ENCODE measurements around the gene FN3KRP. TPM values are rescaled to one million over a fixed set of nuclear protein-coding genes. Genes with fewer than 3 reads are reported as not detected.

FN3KRP gene
- total and polyA plus RNA-seq, 4 donors: 10.1 to 15.5 (median 11.0) TPM

DNA sequence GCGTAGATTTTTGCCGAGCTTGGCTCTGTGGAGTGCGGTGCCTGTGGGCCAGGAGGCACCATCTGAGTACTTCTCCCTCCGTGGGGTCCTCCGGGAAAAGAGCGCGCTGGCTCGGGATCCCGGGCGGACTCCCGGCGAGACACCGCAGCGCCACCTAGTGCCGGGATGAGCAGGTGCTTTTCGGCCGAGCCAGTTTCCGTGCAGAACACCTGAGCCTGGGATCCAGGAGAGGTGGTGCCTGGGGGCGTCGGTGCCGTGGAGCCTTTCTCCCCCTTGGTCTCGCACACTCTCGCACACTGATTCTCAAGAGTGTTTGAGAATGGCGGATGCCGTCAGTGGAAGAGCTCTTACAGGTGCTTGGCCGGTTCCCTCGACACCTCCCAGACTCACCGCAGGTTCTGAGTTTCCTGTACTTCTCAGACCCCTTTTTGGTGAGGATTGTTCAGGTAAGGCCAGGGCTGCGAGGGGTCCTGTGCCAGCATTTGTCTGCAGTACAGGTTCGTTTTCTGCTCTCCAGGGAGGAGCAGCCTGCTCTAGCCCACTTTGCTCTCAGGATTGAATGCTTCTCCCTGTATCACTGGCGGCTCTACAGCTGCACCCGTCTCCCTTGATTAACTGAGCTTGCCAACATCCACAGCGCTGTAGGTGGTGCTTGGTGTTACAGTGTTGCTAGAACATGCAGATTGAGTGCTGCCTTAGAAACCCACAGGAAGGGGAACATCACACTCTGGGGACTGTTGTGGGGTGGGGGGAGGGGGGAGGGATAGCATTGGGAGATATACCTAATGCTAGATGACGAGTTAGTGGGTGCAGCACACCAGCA lies 58.7 kb downstream of the FN3KRP start:
- H3K27ac ChIP-seq (ENCODE audit: low read depth in 1 of 2, low read length in 2 of 2): no peak overlapping the region
- H3K4me3 ChIP-seq (ENCODE audit: low read depth in 1 of 3, low read length in 3 of 3): no peak overlapping the region
- peak; percentile 73 for DNase-seq (ENCODE audit: low spot score)
- H3K9me3 ChIP-seq (ENCODE audit: control insufficient read depth in 4 of 4, low read length in 3 of 4): no peaks in the 10 kb centered on the region
- WGBS: 36% methylated on average over 33 of the region's 34 CpGs
- H3K9ac ChIP-seq (ENCODE audit: low read depth in 1 of 2, low read length in 2 of 2): no peak overlapping the region
- peaks cover 10 to 18% (median 13%) of the 10 kb centered on the region in 4 donors for H3K4me1 ChIP-seq (ENCODE audit: control insufficient read depth in 4 of 4, insufficient read depth in 4 of 4, low read length in 3 of 4)
- H3K27me3 ChIP-seq (ENCODE audit: control insufficient read depth in 4 of 4, insufficient read depth in 4 of 4, low read length in 3 of 4): no peaks in the 10 kb centered on the region
- H3K36me3 ChIP-seq (ENCODE audit: control insufficient read depth in 4 of 4, insufficient read depth in 3 of 4, low read depth in 1 of 4, low read length in 3 of 4): peaks cover 0 to 5% (median 0%) of the 10 kb centered on the region in 4 donors
- TF ChIP-seq RAD21 (IDR thresholded peaks at IDR 0.05) (peak; percentile 74 to 82), ATF3 (IDR thresholded peaks at IDR 0.05) (no peak), RXRA (IDR thresholded peaks at IDR 0.05) (no peak), TAF1 (conservative IDR thresholded peaks at IDR 0.05) (no peak)
- TF ChIP-seq, protein P1, sequence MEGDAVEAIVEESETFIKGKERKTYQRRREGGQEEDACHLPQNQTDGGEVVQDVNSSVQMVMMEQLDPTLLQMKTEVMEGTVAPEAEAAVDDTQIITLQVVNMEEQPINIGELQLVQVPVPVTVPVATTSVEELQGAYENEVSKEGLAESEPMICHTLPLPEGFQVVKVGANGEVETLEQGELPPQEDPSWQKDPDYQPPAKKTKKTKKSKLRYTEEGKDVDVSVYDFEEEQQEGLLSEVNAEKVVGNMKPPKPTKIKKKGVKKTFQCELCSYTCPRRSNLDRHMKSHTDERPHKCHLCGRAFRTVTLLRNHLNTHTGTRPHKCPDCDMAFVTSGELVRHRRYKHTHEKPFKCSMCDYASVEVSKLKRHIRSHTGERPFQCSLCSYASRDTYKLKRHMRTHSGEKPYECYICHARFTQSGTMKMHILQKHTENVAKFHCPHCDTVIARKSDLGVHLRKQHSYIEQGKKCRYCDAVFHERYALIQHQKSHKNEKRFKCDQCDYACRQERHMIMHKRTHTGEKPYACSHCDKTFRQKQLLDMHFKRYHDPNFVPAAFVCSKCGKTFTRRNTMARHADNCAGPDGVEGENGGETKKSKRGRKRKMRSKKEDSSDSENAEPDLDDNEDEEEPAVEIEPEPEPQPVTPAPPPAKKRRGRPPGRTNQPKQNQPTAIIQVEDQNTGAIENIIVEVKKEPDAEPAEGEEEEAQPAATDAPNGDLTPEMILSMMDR (IDR thresholded peaks at IDR 0.05; ENCODE audit: low read depth, low read length, missing input control): peak; percentile 72

DNA sequence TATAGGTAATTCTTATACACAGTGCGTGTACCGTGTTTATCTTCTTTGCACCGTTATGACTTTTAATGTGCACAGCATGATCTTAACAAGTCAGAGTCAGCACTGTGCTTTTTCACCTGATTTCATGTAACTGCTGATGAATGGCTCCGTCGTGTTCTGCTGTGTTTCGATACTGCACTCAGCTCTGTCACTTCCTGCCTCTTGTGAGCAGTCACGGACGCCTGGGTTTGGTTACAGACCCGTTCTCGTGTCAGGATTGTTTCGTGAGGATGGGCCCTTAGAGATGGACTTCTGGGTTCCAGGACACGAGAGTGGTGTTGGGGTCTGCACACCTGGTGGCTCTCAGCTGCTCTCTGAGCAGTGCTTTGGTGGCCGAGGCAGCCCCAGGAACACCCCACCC lies 59.9 kb downstream of the FN3KRP start:
- Histone ChIP-seq H3K36me3 (ENCODE audit: control insufficient read depth in 4 of 4, insufficient read depth in 3 of 4, low read depth in 1 of 4, low read length in 3 of 4) (peaks cover 0 to 5% (median 0%) of the 10 kb centered on the region in 4 donors), H3K27ac (ENCODE audit: low read depth in 1 of 2, low read length in 2 of 2) (no peak overlapping the region), H3K27me3 (ENCODE audit: control insufficient read depth in 4 of 4, insufficient read depth in 4 of 4, low read length in 3 of 4) (no peaks in the 10 kb centered on the region), H3K9ac (ENCODE audit: low read depth in 1 of 2, low read length in 2 of 2) (no peak overlapping the region), H3K4me3 (ENCODE audit: low read depth in 1 of 3, low read length in 3 of 3) (no peak overlapping the region), H3K9me3 (ENCODE audit: control insufficient read depth in 4 of 4, low read length in 3 of 4) (no peaks in the 10 kb centered on the region), H3K4me1 (ENCODE audit: control insufficient read depth in 4 of 4, insufficient read depth in 4 of 4, low read length in 3 of 4) (peaks cover 9 to 15% (median 11%) of the 10 kb centered on the region in 4 donors)
- TF ChIP-seq, protein P2, sequence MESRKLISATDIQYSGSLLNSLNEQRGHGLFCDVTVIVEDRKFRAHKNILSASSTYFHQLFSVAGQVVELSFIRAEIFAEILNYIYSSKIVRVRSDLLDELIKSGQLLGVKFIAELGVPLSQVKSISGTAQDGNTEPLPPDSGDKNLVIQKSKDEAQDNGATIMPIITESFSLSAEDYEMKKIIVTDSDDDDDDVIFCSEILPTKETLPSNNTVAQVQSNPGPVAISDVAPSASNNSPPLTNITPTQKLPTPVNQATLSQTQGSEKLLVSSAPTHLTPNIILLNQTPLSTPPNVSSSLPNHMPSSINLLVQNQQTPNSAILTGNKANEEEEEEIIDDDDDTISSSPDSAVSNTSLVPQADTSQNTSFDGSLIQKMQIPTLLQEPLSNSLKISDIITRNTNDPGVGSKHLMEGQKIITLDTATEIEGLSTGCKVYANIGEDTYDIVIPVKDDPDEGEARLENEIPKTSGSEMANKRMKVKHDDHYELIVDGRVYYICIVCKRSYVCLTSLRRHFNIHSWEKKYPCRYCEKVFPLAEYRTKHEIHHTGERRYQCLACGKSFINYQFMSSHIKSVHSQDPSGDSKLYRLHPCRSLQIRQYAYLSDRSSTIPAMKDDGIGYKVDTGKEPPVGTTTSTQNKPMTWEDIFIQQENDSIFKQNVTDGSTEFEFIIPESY (IDR thresholded peaks at IDR 0.05): no peak
- no peak for TF ChIP-seq MAX (IDR thresholded peaks at IDR 0.05)
- no peak for TF ChIP-seq EGR1 (IDR thresholded peaks at IDR 0.05; ENCODE audit: low read depth in 2 of 2)
- no peak for TF ChIP-seq ATF3 (IDR thresholded peaks at IDR 0.05)
- TF ChIP-seq YY1 (IDR thresholded peaks at IDR 0.05): no peak
- TF ChIP-seq TAF1 (conservative IDR thresholded peaks at IDR 0.05): no peak
- TF ChIP-seq FOXA1 (IDR thresholded peaks at IDR 0.05): no peak
- no peak for TF ChIP-seq HNF4G (IDR thresholded peaks at IDR 0.05)
- TF ChIP-seq RAD21 (IDR thresholded peaks at IDR 0.05): no peak
- TF ChIP-seq HNF4A (conservative IDR thresholded peaks at IDR 0.05): no peak
- no peak for TF ChIP-seq NR2F2 (IDR thresholded peaks at IDR 0.05)
- DNase-seq (ENCODE audit: low spot score): no peak
- WGBS: 92% methylated on average over 13 of the region's 13 CpGs

Small RNAs within 50 kb of the gene (small RNA-seq; reads per million reads assigned to genes)
- gene MIR4525: 0.07 reads per million

Other genes with a start within 250 kb of the FN3KRP start
- 10 to 100 TPM; 13.4 to 16.2 TPM for gene FOXK2, start 197.0 kb upstream of the FN3KRP start, total RNA-seq
- 1 to 10 TPM; 3.1 to 8.3 TPM for gene FOXK2, start 197.0 kb upstream of the FN3KRP start, polyA plus RNA-seq
- gene WDR45B, start 68.3 kb upstream of the FN3KRP start, total RNA-seq: 10 to 100 TPM; 28.2 to 40.9 TPM
- gene WDR45B, start 68.3 kb upstream of the FN3KRP start, polyA plus RNA-seq: 10 to 100 TPM; 25.4 to 30.2 TPM
- 1 to 10 TPM; 2.9 to 9.6 TPM for gene RAB40B, start 18.0 kb upstream of the FN3KRP start, total RNA-seq
- gene RAB40B, start 18.0 kb upstream of the FN3KRP start, polyA plus RNA-seq: 10 to 100 TPM; 11.4 to 12.1 TPM
- gene FN3K, start 18.9 kb downstream of the FN3KRP start, total RNA-seq: 10 to 100 TPM; 18.4 to 21.5 TPM
- 10 to 100 TPM; 24.4 to 28.7 TPM for gene FN3K, start 18.9 kb downstream of the FN3KRP start, polyA plus RNA-seq
- 10 to 100 TPM; 29.8 to 34.6 TPM for gene TBCD, start 35.4 kb downstream of the FN3KRP start, total RNA-seq
- gene TBCD, start 35.4 kb downstream of the FN3KRP start, polyA plus RNA-seq: 10 to 100 TPM; 31.5 to 42.2 TPM
- gene ZNF750, start 123.3 kb downstream of the FN3KRP start, total RNA-seq: not detected
- under 1 TPM; 0.02 to 0.08 TPM for gene ZNF750, start 123.3 kb downstream of the FN3KRP start, polyA plus RNA-seq

All from liver (tissue), 10 donors.